HG02642 (cell line): ENCODE results near the gene ABCC3.
"Not testable (repeated sequence)": the region's sequence is repeated elsewhere in the genome, so short reads cannot be mapped to it uniquely, and the experiment has no call there.

Experiments used
- ATAC-seq: cut with Tn5 transposase; IDR thresholded peaks from one replicate; pipeline ENCODE4 v1.9.1; 2021; ENCODE audit warnings: mild to moderate bottlenecking; ENCODE audit not compliant: unreplicated experiment, poor library complexity

ABCC3 gene

GRCh38 chr17:50663812-50664374 lies 29.2 kb downstream of the ABCC3 start:
- no peak for ATAC-seq

GRCh38 chr17:50664788-50665458 lies 30.2 kb downstream of the ABCC3 start:
- no peak for ATAC-seq

DNA sequence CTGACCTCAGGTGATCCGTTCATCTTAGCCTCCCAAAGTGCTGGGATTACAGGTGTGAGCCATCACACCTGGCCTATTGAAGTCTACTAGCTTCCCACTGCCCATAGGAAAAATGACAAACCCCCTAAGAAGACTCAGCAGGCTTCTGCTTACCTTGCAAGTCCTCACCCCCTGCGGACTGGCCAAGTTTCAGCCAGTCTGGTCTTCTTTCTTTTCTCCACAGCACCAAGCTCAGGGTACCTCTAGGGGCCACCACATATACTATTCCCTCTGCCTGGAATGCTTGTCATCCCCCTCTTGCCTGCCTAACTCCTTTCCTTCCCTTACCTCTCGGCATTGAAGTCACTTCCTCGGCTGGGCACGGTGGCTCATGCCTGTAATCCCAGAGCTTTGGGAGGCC lies 31.2 kb downstream of the ABCC3 start:
- no peak for ATAC-seq

- ATAC-seq = no peak
Measured at GRCh38 chr17:50666316-50666715, 31.6 kb downstream of the ABCC3 start.

DNA sequence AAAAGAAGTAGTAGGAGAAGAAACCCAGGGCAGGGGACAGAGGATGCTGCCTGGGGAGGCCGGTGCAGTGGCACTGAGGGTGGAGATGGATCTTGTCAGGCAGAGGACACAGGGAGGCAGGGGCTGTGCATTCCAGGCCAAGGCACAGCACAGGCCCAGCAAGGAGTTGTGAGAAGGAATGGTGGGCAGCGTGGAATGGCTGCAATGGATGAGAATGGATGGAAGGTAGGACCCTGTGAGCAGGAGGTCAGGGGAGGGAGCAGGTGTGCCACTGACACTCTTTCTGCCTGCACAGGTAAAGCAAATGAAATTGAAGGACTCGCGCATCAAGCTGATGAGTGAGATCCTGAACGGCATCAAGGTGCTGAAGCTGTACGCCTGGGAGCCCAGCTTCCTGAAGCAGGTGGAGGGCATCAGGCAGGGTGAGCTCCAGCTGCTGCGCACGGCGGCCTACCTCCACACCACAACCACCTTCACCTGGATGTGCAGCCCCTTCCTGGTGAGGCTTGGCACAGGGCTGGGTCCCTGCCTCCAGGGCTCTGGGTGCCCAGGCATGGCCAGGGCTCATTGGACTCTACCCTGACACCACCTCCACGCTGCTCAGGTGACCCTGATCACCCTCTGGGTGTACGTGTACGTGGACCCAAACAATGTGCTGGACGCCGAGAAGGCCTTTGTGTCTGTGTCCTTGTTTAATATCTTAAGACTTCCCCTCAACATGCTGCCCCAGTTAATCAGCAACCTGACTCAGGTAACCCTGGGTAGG lies 32.8 kb downstream of the ABCC3 start:
- ATAC-seq = no peak

GRCh38 chr17:50668025-50668837 lies 33.5 kb downstream of the ABCC3 start:
- ATAC-seq = no peak

DNA sequence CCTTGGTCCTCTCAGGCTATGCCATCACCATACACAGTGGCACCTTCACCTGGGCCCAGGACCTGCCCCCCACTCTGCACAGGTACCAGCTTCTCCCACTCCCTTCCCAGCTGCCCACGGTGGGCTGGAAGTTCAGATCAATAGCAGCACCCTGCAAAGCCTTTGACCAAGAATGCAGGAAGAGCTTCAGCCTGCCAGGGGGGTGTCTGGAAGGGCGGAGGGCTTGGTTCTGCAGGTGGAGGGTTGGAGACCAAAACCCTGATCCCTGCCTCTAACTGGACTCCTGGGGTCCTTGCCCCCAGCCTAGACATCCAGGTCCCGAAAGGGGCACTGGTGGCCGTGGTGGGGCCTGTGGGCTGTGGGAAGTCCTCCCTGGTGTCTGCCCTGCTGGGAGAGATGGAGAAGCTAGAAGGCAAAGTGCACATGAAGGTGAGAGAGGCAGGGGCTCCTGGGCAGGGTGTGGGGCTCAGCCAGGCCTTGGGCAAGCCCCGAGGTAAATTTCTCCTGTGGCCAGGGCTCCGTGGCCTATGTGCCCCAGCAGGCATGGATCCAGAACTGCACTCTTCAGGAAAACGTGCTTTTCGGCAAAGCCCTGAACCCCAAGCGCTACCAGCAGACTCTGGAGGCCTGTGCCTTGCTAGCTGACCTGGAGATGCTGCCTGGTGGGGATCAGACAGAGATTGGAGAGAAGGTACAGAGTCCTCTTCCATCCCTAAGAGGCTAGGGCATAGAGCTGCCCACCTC lies 34.3 kb downstream of the ABCC3 start:
- ATAC-seq = no peak

DNA sequence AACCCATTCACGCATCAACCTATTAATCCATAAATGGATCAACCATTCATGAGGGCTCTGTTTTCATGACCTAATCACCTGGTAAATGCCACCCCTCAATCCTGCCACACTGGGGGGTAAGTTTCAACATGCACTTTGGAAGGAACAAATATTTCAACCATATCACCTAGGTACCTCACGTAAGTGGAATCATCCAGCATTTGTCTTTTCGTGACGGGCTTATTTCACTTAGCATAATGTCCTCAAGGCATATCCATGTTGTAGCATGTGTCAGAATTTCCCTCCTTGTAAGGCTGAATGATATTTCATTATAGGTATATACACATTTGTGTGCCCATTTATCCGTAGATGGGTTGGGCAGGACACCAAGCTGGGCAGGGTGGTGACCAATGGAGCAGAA lies 37.4 kb downstream of the ABCC3 start:
- ATAC-seq = no peak

DNA sequence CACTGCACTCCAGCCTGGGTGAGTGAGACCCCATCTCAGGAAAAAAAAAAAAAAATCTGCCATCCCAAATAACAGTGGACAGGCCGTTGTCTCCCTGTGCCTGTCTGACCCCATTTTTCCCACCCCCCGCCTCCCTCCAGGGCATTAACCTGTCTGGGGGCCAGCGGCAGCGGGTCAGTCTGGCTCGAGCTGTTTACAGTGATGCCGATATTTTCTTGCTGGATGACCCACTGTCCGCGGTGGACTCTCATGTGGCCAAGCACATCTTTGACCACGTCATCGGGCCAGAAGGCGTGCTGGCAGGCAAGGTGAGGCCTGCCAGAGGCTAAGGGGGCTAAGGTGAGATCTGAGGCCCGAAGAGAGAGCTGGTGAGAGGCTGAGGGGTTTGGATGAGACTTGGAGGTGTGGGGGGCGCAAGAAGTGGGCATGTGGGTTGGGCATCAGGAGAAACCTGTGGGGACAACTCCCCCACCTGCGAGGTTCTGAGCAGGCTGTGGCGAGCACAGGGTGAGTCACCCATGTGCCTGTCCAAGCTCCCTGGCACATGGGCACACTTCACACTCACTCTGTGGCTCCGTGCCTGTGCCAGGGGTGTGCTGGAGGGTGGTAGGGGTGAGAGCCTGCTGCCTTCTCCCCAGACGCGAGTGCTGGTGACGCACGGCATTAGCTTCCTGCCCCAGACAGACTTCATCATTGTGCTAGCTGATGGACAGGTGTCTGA lies 38.3 kb downstream of the ABCC3 start:
- no peak for ATAC-seq

- ATAC-seq = no peak
Measured at GRCh38 chr17:50675190-50675589, 40.5 kb downstream of the ABCC3 start.

DNA sequence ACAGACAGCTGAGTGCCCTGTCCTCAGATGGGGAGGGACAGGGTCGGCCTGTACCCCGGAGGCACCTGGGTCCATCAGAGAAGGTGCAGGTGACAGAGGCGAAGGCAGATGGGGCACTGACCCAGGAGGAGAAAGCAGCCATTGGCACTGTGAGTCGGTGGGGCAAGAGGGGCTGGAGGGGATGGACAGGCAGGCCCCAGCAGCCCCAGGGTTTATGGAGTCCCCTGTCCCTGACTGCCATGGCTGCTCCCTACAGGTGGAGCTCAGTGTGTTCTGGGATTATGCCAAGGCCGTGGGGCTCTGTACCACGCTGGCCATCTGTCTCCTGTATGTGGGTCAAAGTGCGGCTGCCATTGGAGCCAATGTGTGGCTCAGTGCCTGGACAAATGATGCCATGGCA lies 40.9 kb downstream of the ABCC3 start:
- no peak for ATAC-seq

DNA sequence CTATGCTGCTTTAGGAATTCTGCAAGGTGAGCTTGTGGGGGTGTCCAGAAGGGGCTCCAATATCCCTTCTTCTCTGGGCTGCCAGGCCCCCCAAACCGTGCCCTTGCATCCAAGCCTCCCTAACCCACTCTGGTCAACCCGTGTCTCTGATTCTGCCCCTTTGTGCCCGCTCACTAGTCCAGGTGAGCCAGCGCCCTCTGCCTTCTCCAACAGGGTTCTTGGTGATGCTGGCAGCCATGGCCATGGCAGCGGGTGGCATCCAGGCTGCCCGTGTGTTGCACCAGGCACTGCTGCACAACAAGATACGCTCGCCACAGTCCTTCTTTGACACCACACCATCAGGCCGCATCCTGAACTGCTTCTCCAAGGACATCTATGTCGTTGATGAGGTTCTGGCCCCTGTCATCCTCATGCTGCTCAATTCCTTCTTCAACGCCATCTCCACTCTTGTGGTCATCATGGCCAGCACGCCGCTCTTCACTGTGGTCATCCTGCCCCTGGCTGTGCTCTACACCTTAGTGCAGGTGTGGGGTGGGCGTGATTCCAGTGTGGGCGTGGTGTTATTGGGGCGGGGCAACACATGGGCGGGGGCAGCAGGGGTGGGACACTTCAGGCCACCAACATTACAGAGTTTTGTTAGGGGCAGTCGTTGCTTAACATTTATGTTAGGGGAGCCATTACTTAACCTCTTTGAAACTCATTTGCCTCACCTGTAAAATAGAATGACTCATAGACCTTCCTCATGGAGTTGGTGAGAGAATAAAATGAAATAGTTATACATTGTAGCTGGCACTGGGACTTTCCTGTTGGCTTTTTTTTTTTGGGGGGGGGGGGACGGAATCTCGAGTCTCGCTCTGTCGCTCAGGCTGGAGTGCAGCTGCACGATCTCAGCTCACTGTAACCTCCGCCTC lies 41.6 kb downstream of the ABCC3 start:
- ATAC-seq = no peak

- ATAC-seq = no peak
Measured at GRCh38 chr17:50677851-50678375, 43.2 kb downstream of the ABCC3 start.

DNA sequence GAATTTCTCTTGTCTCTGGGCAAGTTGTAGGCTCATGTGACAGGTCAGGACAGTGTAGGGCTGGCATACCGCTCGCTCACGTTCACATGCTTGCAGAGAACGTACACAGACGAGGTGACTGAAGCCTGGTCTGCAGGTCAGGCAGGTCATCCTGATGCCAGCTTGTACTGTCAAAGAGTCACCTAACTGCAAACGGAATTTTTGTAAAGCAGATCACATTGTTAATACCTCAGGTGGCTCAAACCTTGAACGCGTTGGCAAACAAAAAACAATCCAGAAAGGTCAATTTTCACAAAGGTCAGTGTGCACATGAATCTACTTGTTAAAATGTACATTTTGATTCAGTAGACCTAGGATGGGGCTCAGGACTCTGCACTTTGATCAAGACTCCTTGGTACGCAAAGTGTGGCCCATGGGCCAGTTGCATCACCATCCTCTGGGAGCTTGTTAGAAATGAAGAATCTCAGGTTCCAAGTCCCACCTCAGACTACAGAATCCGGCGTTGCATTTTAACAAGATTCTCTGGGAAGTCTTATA lies 44.4 kb downstream of the ABCC3 start:
- ATAC-seq = no peak

DNA sequence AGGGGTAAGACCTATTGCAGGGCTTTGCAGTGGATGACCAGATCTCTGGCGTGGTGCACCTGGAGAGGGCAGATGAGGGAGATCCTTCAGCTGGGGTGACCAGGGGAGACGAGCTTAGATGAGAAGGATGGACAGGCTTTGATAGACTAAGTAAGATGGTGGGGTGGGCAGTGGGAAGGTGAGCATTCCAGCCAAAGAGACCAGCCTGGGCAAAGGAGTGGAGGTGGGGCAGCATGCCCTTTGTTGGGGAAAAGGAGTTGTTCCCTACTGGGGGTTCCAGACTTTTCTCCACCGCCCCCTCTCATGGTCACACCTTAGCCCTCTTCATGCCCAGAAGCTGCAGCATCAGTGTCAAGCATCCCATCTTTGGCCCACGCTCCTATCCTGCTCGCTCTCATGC lies 45.4 kb downstream of the ABCC3 start:
- ATAC-seq = no peak

- ATAC-seq = not testable (repeated sequence)
Measured at GRCh38 chr17:50680543-50681262, 46.0 kb downstream of the ABCC3 start.
